Hepatocyte (in vitro differentiated cells): ENCODE measurements around the gene C10orf95. TPM values are rescaled to one million over a fixed set of nuclear protein-coding genes. Genes with fewer than 3 reads are reported as not detected.

Experiments used
- DNase-seq: peaks from one replicate; pipeline ENCODE4 v3.0.0-alpha.2; 2016; ENCODE audit warnings: low spot score
- H2AFZ ChIP-seq: fragments of 200-600 bp; sonication (generic); 2 replicates; pipeline ENCODE4 v1.6.0; 2016; ENCODE audit warnings: antibody characterized with exemption, mild to moderate bottlenecking
- H3K27ac ChIP-seq: fragments of 200-600 bp; sonication (generic); 2 replicates; pipeline ENCODE4 v1.5.1; 2016; ENCODE audit warnings: mild to moderate bottlenecking
- H3K27me3 ChIP-seq: fragments of 200-600 bp; sonication (generic); 2 replicates; pipeline ENCODE4 v1.6.1; 2016
- H3K36me3 ChIP-seq: fragments of 200-600 bp; sonication (generic); replicated peaks from 2 replicates; pipeline ENCODE4 v1.5.1; 2016; ENCODE audit warnings: low read depth; ENCODE audit not compliant: insufficient read depth
- H3K4me1 ChIP-seq: fragments of 200-600 bp; sonication (generic); 2 replicates; pipeline ENCODE4 v1.5.1; 2016; ENCODE audit warnings: mild to moderate bottlenecking, moderate library complexity; ENCODE audit not compliant: insufficient read depth
- H3K4me2 ChIP-seq: fragments of 200-600 bp; sonication (generic); 2 replicates; pipeline ENCODE4 v1.6.0; 2016
- H3K4me3 ChIP-seq: fragments of 200-600 bp; sonication (generic); 2 replicates; pipeline ENCODE4 v1.5.1; 2016; ENCODE audit warnings: mild to moderate bottlenecking
- H3K79me2 ChIP-seq: fragments of 200-600 bp; sonication (generic); 2 replicates; pipeline ENCODE4 v1.6.0; 2017; ENCODE audit warnings: mild to moderate bottlenecking
- H3K9me2 ChIP-seq: fragments of 200-600 bp; sonication (generic); replicated peaks from 2 replicates; pipeline ENCODE4 v1.6.0; 2017; ENCODE audit warnings: mild to moderate bottlenecking; ENCODE audit not compliant: insufficient read depth
- H3K9me3 ChIP-seq: fragments of 200-600 bp; sonication (generic); 2 replicates; pipeline ENCODE4 v1.5.1; 2016; ENCODE audit warnings: low read depth, mild to moderate bottlenecking
- H4K20me1 ChIP-seq: fragments of 200-600 bp; sonication (generic); 2 replicates; pipeline ENCODE4 v1.6.0; 2016; ENCODE audit warnings: mild to moderate bottlenecking; ENCODE audit not compliant: insufficient read depth, poor library complexity, severe bottlenecking
- EZH2 ChIP-seq: fragments of 200-600 bp; sonication (generic); IDR thresholded peaks from 2 replicates; pipeline ENCODE4 v1.6.1; 2016; ENCODE audit warnings: antibody characterized with exemption, mild to moderate bottlenecking, borderline replicate concordance
- EZH2phosphoT487 ChIP-seq: fragments of 200-600 bp; sonication (generic); IDR thresholded peaks from one replicate; pipeline ENCODE4 v1.6.1; 2018; ENCODE audit warnings: antibody characterized with exemption, mild to moderate bottlenecking, low read depth, moderate library complexity; ENCODE audit not compliant: unreplicated experiment, severe bottlenecking
- WGBS: methylation state at CpG from one replicate; pipeline ENCODE4 v1.1.6; 2016; ENCODE audit warnings: low lambda C conversion rate; ENCODE audit errors: missing lambda C conversion rate; 5-methylcytosine and 5-hydroxymethylcytosine counted together
- polyA plus RNA-seq: library from polyadenylated mRNA; unstranded; fragments of >200 nt; fragmentation: Nextera tagmentation; extraction: Ambion mirVana; gene quantifications from 2 replicates; pipeline ENCODE4 v1.2.1, GENCODE V29; 2016
- total RNA-seq: library from RNA; depleted of rRNA; stranded (reverse); fragments of >200 nt; gene quantifications from 2 replicates; pipeline ENCODE4 v1.2.3, GENCODE V29; 2014
- TF ChIP-seq, protein P1 (sequence below): fragments of 200-600 bp; sonication (generic); IDR thresholded peaks from 2 replicates; pipeline ENCODE4 v1.5.1; 2016; ENCODE audit warnings: antibody characterized with exemption, mild to moderate bottlenecking; ENCODE audit not compliant: poor library complexity

C10orf95 gene
- total and polyA plus RNA-seq, 2 experiments from 2014 or later = 5.2 to 7.7 TPM

DNA sequence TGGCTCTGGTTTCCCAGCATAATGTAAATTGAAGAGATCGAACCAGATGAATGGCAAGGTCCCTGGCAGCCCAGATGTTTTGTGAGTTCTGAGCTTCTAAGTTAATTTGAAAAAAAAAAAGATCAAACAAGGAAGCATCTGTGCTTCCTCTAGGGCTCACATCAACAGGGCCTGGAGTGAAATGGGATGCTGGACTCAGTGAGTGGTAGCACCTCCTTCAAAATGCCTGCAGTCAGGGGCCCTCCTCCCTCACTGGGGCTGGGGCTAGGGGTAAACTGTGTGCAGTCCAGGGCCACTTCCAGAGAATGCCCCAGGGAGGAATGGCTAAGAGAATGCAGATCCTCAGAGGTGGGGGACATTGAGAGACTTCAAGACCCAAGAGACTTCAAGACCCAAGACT is 13.0 kb downstream of the C10orf95 start:
- H3K79me2 ChIP-seq = no peaks in the 10 kb centered on the region
- H2AFZ ChIP-seq = no peak overlapping the region
- H3K9me2 ChIP-seq = no peaks in the 10 kb centered on the region
- peaks cover 23% of the 10 kb centered on the region for H3K4me1 ChIP-seq
- H3K36me3 ChIP-seq = no peaks in the 10 kb centered on the region
- no peaks in the 10 kb centered on the region for H3K27me3 ChIP-seq
- 69% methylated on average over 1 of the region's 1 CpG for WGBS
- no peaks in the 10 kb centered on the region for H3K9me3 ChIP-seq
- DNase-seq = no peak
- no peak overlapping the region for H3K4me2 ChIP-seq
- H3K27ac ChIP-seq = no peak overlapping the region
- no peak overlapping the region for H3K4me3 ChIP-seq
- no peaks in the 10 kb centered on the region for H4K20me1 ChIP-seq
- TF ChIP-seq EZH2 = no peak
- TF ChIP-seq, protein P1, sequence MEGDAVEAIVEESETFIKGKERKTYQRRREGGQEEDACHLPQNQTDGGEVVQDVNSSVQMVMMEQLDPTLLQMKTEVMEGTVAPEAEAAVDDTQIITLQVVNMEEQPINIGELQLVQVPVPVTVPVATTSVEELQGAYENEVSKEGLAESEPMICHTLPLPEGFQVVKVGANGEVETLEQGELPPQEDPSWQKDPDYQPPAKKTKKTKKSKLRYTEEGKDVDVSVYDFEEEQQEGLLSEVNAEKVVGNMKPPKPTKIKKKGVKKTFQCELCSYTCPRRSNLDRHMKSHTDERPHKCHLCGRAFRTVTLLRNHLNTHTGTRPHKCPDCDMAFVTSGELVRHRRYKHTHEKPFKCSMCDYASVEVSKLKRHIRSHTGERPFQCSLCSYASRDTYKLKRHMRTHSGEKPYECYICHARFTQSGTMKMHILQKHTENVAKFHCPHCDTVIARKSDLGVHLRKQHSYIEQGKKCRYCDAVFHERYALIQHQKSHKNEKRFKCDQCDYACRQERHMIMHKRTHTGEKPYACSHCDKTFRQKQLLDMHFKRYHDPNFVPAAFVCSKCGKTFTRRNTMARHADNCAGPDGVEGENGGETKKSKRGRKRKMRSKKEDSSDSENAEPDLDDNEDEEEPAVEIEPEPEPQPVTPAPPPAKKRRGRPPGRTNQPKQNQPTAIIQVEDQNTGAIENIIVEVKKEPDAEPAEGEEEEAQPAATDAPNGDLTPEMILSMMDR = no peak
- no peak for TF ChIP-seq EZH2phosphoT487

DNA sequence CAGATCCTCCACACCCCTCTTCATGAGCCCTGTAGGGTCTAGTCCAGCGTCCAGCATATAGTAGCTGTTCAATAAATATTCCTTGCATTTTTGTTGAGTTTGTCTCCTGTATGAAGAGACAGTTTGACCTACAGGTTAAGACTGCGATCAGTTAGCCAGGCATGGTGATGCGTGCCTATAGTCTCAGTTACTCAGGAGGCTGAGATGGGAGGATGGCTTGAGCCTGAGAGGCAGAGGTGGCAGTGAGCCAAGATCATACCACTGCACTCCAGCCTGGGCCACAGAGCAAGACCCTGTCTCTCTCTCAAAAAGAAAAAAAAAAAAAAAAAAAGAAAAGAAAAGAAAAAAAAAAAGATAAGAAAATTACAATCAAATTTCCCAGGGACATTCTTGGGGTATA is 13.8 kb downstream of the C10orf95 start:
- no peak overlapping the region for H2AFZ ChIP-seq
- H3K27me3 ChIP-seq = no peaks in the 10 kb centered on the region
- WGBS = 96% methylated on average over 3 of the region's 3 CpGs
- no peak for TF ChIP-seq EZH2
- TF ChIP-seq, protein P1 = no peak
- H3K4me2 ChIP-seq = no peak overlapping the region
- no peaks in the 10 kb centered on the region for H3K79me2 ChIP-seq
- no peak for DNase-seq
- no peaks in the 10 kb centered on the region for H4K20me1 ChIP-seq
- no peaks in the 10 kb centered on the region for H3K9me2 ChIP-seq
- peaks cover 23% of the 10 kb centered on the region for H3K4me1 ChIP-seq
- H3K36me3 ChIP-seq = no peaks in the 10 kb centered on the region
- no peak overlapping the region for H3K4me3 ChIP-seq
- H3K27ac ChIP-seq = no peak overlapping the region
- H3K9me3 ChIP-seq = no peaks in the 10 kb centered on the region

DNA sequence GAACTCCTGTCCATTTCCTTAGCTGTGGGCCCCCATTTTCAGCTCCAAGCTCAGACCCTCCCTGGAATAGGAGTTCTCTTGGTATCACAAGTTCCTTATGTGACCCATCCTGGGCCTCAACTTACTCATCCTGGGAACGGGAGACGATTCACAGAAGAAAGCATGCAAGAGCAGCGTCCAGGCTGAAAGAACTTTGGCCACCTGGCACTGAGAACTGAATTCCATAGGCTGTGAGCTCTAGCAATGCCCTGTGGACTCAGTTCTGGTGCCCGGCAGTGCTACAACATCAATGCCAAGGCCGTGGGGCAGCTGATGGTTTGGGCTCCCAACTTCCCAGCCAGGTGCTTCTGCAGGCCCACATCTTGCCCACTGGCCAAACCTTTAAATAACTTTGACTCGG is 15.0 kb downstream of the C10orf95 start:
- H4K20me1 ChIP-seq = no peaks in the 10 kb centered on the region
- DNase-seq = no peak
- H3K27ac ChIP-seq = no peak overlapping the region
- H3K4me2 ChIP-seq = peak overlapping the region; percentile 71
- H3K9me2 ChIP-seq = no peaks in the 10 kb centered on the region
- H3K4me3 ChIP-seq = no peak overlapping the region
- 90% methylated on average over 6 of the region's 6 CpGs for WGBS
- no peaks in the 10 kb centered on the region for H3K9me3 ChIP-seq
- no peak overlapping the region for H2AFZ ChIP-seq
- H3K4me1 ChIP-seq = peaks cover 27% of the 10 kb centered on the region
- no peaks in the 10 kb centered on the region for H3K27me3 ChIP-seq
- H3K79me2 ChIP-seq = peaks cover 7% of the 10 kb centered on the region
- TF ChIP-seq EZH2 (no peak), EZH2phosphoT487 (no peak)
- TF ChIP-seq, protein P1 = no peak
- no peaks in the 10 kb centered on the region for H3K36me3 ChIP-seq
